ENCODE measurements around the gene CTNNA3.
"Not testable (repeated sequence)": the region's sequence is repeated elsewhere in the genome, so short reads cannot be mapped to it uniquely, and the experiment has no call there.

Gene CTNNA3

GRCh38 chr10:67506083-67506756 is 189.8 kb downstream of the CTNNA3 start:
- no peak for DNase-seq (ENCODE audit: low spot score)

GRCh38 chr10:67492317-67493019 is 203.5 kb downstream of the CTNNA3 start:
- DNase-seq (ENCODE audit: low spot score), result no peak

- no peak for DNase-seq (ENCODE audit: low spot score)
Observed at GRCh38 chr10:67487906-67488619, 207.9 kb downstream of the CTNNA3 start.

- DNase-seq (ENCODE audit: low spot score), result no peak
Observed at GRCh38 chr10:67487199-67487598, 208.8 kb downstream of the CTNNA3 start.

GRCh38 chr10:67477868-67478267 is 218.1 kb downstream of the CTNNA3 start:
- DNase-seq (ENCODE audit: low spot score), result no peak

GRCh38 chr10:67476201-67476600 is 219.8 kb downstream of the CTNNA3 start:
- DNase-seq (ENCODE audit: low spot score), result no peak

- DNase-seq (ENCODE audit: low spot score), result no peak
Observed at GRCh38 chr10:67473850-67474633, 222.0 kb downstream of the CTNNA3 start.

- DNase-seq (ENCODE audit: low spot score), result no peak
Observed at GRCh38 chr10:67471022-67471421, 225.0 kb downstream of the CTNNA3 start.

- no peak for DNase-seq (ENCODE audit: low spot score)
Observed at GRCh38 chr10:67464278-67464677, 231.7 kb downstream of the CTNNA3 start.

- DNase-seq (ENCODE audit: low spot score), result no peak
Observed at GRCh38 chr10:67452892-67453291, 243.1 kb downstream of the CTNNA3 start.

- no peak for DNase-seq (ENCODE audit: low spot score)
Observed at GRCh38 chr10:67438605-67439304, 257.2 kb downstream of the CTNNA3 start.

- no peak for DNase-seq (ENCODE audit: low spot score)
Observed at GRCh38 chr10:67433276-67433675, 262.7 kb downstream of the CTNNA3 start.

- DNase-seq (ENCODE audit: low spot score), result no peak
Observed at GRCh38 chr10:67402620-67403019, 293.4 kb downstream of the CTNNA3 start.

GRCh38 chr10:67401711-67402110 is 294.3 kb downstream of the CTNNA3 start:
- DNase-seq (ENCODE audit: low spot score), result no peak

GRCh38 chr10:67386841-67387533 is 309.0 kb downstream of the CTNNA3 start:
- DNase-seq (ENCODE audit: low spot score), result not testable (repeated sequence)

- no peak for DNase-seq (ENCODE audit: low spot score)
Observed at GRCh38 chr10:67386260-67386659, 309.7 kb downstream of the CTNNA3 start.

- DNase-seq (ENCODE audit: low spot score), result no peak
Observed at GRCh38 chr10:67385566-67385965, 310.4 kb downstream of the CTNNA3 start.

GRCh38 chr10:67385089-67385488 is 310.9 kb downstream of the CTNNA3 start:
- no peak for DNase-seq (ENCODE audit: low spot score)

- DNase-seq (ENCODE audit: low spot score), result no peak
Observed at GRCh38 chr10:67331121-67331910, 364.7 kb downstream of the CTNNA3 start.
